ENCODE measurements around the gene INTS13. TPM values are rescaled to one million over a fixed set of nuclear protein-coding genes. Genes with fewer than 3 reads are reported as not detected.
"Not testable (repeated sequence)": the region's sequence is repeated elsewhere in the genome, so short reads cannot be mapped to it uniquely, and the experiment has no call there.

The INTS13 gene
- total RNA-seq, 1 donor from 2014 or later = 51.1 TPM

- no peak for DNase-seq (ENCODE audit: low read depth)
These were observed 980 bp downstream of the INTS13 start for GRCh38 chr12:26936559-26937442.

- DNase-seq (ENCODE audit: low read depth) = no peak
These were observed 2.0 kb downstream of the INTS13 start for GRCh38 chr12:26935636-26936378.

- no peak for DNase-seq (ENCODE audit: low read depth)
These were observed 8.2 kb downstream of the INTS13 start for GRCh38 chr12:26929590-26929989.

- DNase-seq (ENCODE audit: low read depth) = no peak
These were observed 9.1 kb downstream of the INTS13 start for GRCh38 chr12:26928661-26929060.

- DNase-seq (ENCODE audit: low read depth) = no peak
These were observed 15.9 kb downstream of the INTS13 start for GRCh38 chr12:26921886-26922285.

DNA sequence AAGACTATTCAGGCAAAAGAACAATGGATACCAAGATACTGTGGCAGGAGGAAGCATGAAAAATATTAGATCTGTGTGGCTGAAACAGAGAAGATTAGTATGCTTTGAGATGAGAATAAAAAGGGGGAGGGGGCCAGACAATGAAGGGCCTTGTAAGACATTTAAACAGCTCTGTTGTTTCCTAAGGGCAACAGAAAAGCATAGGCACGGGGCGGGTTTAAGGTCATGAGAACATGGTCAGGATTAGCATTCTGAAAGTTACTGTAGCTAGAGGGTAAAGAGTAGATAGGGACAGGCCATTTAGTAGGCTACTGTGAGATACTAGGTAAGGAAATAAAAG, 18.6 kb downstream of the INTS13 start:
- DNase-seq (ENCODE audit: low read depth) = no peak

GRCh38 chr12:26918321-26919215, 19.2 kb downstream of the INTS13 start:
- DNase-seq (ENCODE audit: low read depth) = peak; percentile 12

DNA sequence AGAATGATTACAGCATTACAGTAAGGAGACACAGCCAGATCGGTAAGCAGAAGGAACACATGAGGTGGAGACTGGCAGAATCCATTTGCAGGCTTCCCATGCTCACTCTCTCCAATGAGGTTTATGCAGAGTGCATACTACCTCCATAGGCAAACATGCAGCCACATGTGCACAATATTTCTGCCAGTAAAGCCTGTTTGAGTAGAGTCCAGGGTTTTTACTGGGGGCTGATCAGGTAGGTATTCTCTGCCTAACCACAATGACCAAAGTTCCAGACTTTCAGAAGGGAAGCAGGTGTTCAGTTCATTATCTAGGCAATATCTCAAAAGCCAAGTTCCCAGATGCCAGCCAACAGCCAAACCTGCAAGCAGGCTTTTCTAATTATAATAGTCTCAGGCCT, 31.1 kb downstream of the INTS13 start:
- DNase-seq (ENCODE audit: low read depth) = peak; percentile 18

GRCh38 chr12:26906024-26906423, 31.8 kb downstream of the INTS13 start:
- DNase-seq (ENCODE audit: low read depth) = no peak

- not testable (repeated sequence) for DNase-seq (ENCODE audit: low read depth)
These were observed 34.4 kb downstream of the INTS13 start for GRCh38 chr12:26903396-26903795.

- DNase-seq (ENCODE audit: low read depth) = no peak
These were observed 40.9 kb downstream of the INTS13 start for GRCh38 chr12:26896913-26897312.

DNA sequence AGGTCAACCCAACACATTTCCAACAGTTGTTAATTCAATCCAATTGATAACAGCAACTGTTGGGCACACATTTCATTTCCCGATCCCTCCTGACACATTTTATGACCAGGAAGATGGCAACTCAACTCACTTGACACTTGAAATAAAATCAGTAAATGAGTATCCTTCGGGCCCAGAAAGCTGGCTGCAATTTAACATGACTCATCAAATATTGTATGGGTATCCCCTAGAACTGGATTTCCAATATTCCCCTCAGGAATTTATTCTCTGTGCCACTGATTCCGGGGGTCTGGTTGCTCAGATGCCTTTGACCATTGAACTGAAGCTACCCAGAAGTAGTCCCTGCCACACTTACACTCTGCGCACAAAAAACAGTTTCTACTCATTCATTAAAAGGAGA, 42.1 kb downstream of the INTS13 start:
- no peak for DNase-seq (ENCODE audit: low read depth)

DNA sequence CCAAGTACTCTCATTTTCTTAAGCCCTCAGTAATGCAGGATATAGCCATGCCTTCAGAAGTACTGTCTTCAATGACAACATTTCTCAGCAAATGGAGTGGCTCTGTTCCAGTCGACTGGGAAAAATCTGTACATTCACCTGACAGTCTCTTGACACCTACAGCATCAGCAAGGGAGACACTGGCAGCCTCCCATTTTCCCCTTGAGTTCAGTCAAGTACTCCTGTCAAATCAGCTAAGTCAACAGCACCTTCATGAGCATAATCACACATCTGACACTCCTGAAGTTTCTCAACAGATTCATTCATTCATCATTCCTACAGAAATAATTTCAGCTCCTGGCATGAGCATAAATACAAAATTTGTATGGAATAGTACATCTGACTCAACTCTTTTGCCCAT, 46.1 kb downstream of the INTS13 start:
- DNase-seq (ENCODE audit: low read depth) = no peak

- no peak for DNase-seq (ENCODE audit: low read depth)
These were observed 47.0 kb downstream of the INTS13 start for GRCh38 chr12:26890784-26891183.

GRCh38 chr12:26884765-26885576, 52.8 kb downstream of the INTS13 start:
- peak; percentile 86 for DNase-seq (ENCODE audit: low read depth)

- DNase-seq (ENCODE audit: low read depth) = no peak
These were observed 57.2 kb downstream of the INTS13 start for GRCh38 chr12:26880625-26881024.

DNA sequence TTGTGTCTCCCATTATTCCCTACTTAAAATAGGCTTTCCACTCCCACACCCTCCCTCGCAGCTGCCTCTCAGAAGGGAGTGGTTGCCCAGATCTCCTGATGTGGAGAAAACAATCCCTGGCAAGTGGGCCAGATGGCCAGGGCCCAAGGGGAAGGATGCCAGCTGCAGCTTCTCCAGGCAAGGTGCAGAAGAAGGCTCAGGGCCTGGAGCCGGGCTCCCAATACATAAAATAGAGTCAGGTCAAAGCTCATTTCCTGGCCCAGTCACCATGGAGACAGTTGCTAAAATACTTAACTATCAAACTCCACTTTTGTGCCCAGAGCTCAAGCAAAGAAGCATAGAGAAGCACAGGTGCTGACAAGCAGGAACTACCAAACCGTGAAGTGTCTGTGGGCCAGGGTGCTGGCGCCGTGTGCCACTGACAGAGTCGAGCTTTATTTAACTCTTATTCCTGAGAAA, 59.1 kb downstream of the INTS13 start:
- peak; percentile 96 for DNase-seq (ENCODE audit: low read depth)

GRCh38 chr12:26874501-26875296, 63.1 kb downstream of the INTS13 start:
- peak; percentile 69 for DNase-seq (ENCODE audit: low read depth)

- no peak for DNase-seq (ENCODE audit: low read depth)
These were observed 65.2 kb downstream of the INTS13 start for GRCh38 chr12:26872625-26873024.

- DNase-seq (ENCODE audit: low read depth) = no peak
These were observed 65.8 kb downstream of the INTS13 start for GRCh38 chr12:26871985-26872384.

All from myocyte (in vitro differentiated cells).